HepG2 (cell line): ENCODE measurements around the gene PYGO2. TPM values are rescaled to one million over a fixed set of nuclear protein-coding genes. Genes with fewer than 3 reads are reported as not detected.

Experiments
- GABPA ChIP-seq, 2 experiments: IDR thresholded peaks; 2 replicates each; pipeline ENCODE4 v1.6.1; 2011 to 2016; ENCODE audit warnings: low read depth in 2 of 2, low read length in 1 of 2, missing biosample characterization in 1 of 2, missing genetic modification characterization in 1 of 2
- GATA4 ChIP-seq: sonication (generic); IDR thresholded peaks from 2 replicates; pipeline ENCODE4 v1.6.1; 2016; ENCODE audit warnings: antibody characterized with exemption, low read depth, borderline replicate concordance
- HMG20A ChIP-seq: IDR thresholded peaks from 2 replicates; pipeline ENCODE4 v1.6.1; 2016; ENCODE audit warnings: borderline replicate concordance
- HNRNPK ChIP-seq: fragments of 200-400 bp; formaldehyde crosslinking; IDR thresholded peaks from 2 replicates; pipeline ENCODE4 v1.6.1; 2018; ENCODE audit warnings: low read length, low read depth, moderate library complexity, mild to moderate bottlenecking; ENCODE audit not compliant: poor library complexity, severe bottlenecking
- MIER2 ChIP-seq: IDR thresholded peaks from 2 replicates; pipeline ENCODE4 v1.6.1; 2016; ENCODE audit warnings: missing biosample characterization, missing genetic modification reagents
- MTF2 ChIP-seq: sonication (generic); formaldehyde crosslinking; IDR thresholded peaks from 2 replicates; pipeline ENCODE4 v1.5.0; 2020; ENCODE audit warnings: missing genetic modification reagents, borderline replicate concordance
- NONO ChIP-seq, 2 experiments: fragments of 450-650 bp in 1 of 2; sonication (generic) in 1 of 2; formaldehyde crosslinking in 1 of 2; IDR thresholded peaks in 1 of 2; conservative IDR thresholded peaks in 1 of 2; 2 replicates each; pipeline versions ENCODE4 v1.6.1 to v1.8.0; 2017 to 2022; ENCODE audit warnings: mild to moderate bottlenecking in 1 of 2, missing genetic modification reagents in 1 of 2, moderate library complexity in 1 of 2
- NR3C1 ChIP-seq: sonication (generic); formaldehyde crosslinking; IDR thresholded peaks from 2 replicates; pipeline ENCODE4 v1.4.0; 2020; ENCODE audit warnings: missing genetic modification reagents
- PRMT3 ChIP-seq: sonication (generic); formaldehyde crosslinking; IDR thresholded peaks from 2 replicates; pipeline ENCODE4 v1.8.1; 2022; ENCODE audit warnings: low read depth, mild to moderate bottlenecking, moderate library complexity, missing genetic modification reagents, borderline replicate concordance
- RORA ChIP-seq: sonication (generic); formaldehyde crosslinking; IDR thresholded peaks from 2 replicates; pipeline ENCODE4 v1.5.0; 2020; ENCODE audit warnings: mild to moderate bottlenecking, missing genetic modification reagents, moderate library complexity
- SETDB1 ChIP-seq: sonication (generic); formaldehyde crosslinking; IDR thresholded peaks from 2 replicates; pipeline ENCODE4 v1.5.1; 2020; ENCODE audit warnings: missing genetic modification reagents, mild to moderate bottlenecking, borderline replicate concordance
- SNRNP70 ChIP-seq: fragments of 200-400 bp; formaldehyde crosslinking; IDR thresholded peaks from 2 replicates; pipeline ENCODE4 v1.6.1; 2017; ENCODE audit warnings: mild to moderate bottlenecking, low read depth, low read length, moderate library complexity
- SP140L ChIP-seq: sonication (generic); formaldehyde crosslinking; IDR thresholded peaks from 2 replicates; pipeline ENCODE4 v1.4.0; 2020; ENCODE audit warnings: missing genetic modification reagents, borderline replicate concordance
- ZFYVE20 ChIP-seq: sonication (generic); formaldehyde crosslinking; IDR thresholded peaks from 2 replicates; pipeline ENCODE4 v1.8.0; 2023; ENCODE audit warnings: low read depth, mild to moderate bottlenecking, moderate library complexity, missing genetic modification reagents, borderline replicate concordance
- ZMYM3 ChIP-seq: sonication (generic); formaldehyde crosslinking; IDR thresholded peaks from 2 replicates; pipeline ENCODE4 v1.5.1; 2020; ENCODE audit warnings: mild to moderate bottlenecking, missing genetic modification reagents
- ZNF367 ChIP-seq: sonication (generic); formaldehyde crosslinking; IDR thresholded peaks from 2 replicates; pipeline ENCODE4 v1.4.0; 2020; ENCODE audit warnings: missing genetic modification reagents, borderline replicate concordance
- ZNF674 ChIP-seq: sonication (generic); formaldehyde crosslinking; IDR thresholded peaks from 2 replicates; pipeline ENCODE4 v1.5.0; 2020; ENCODE audit warnings: low read depth, mild to moderate bottlenecking, missing genetic modification reagents
- ZSCAN22 ChIP-seq: sonication (generic); formaldehyde crosslinking; IDR thresholded peaks from 2 replicates; pipeline ENCODE4 v1.4.0; 2020; ENCODE audit warnings: mild to moderate bottlenecking, missing genetic modification reagents
- polyA plus RNA-seq, 8 experiments: library from polyadenylated mRNA; depleted of rRNA in 3 of 8; stranded (reverse) in 7 of 8; unstranded in 1 of 8; fragments of >200 nt; fragmentation: Illumina TruSeq in 4 of 8; extraction: Trizol in 4 of 8; gene quantifications; 2 replicates each; pipeline versions ENCODE4 v1.2.1 to v1.2.3, GENCODE V29; 2011 to 2016; ENCODE audit warnings: low read depth in 4 of 8, missing spikeins in 1 of 8, mixed read lengths in 1 of 8; ENCODE audit not compliant: insufficient read depth in 1 of 8
- total RNA-seq, 5 experiments: library from RNA; depleted of rRNA; stranded (reverse); fragments of >200 nt; fragmentation: Illumina TruSeq; extraction: Trizol; gene quantifications; 2 replicates each; pipeline ENCODE4 v1.2.3, GENCODE V29; 2016; ENCODE audit warnings: low read depth in 1 of 5
- TF ChIP-seq, protein P1 (sequence below): fragments of 450-650 bp; IDR thresholded peaks from 2 replicates; pipeline ENCODE4 v1.6.1; 2016
- TF ChIP-seq, protein P2 (sequence below): sonication (generic); formaldehyde crosslinking; IDR thresholded peaks from 2 replicates; pipeline ENCODE4 v1.4.0; 2020; ENCODE audit warnings: missing genetic modification reagents
- TF ChIP-seq, protein P3 (sequence below): sonication (generic); formaldehyde crosslinking; IDR thresholded peaks from 2 replicates; pipeline ENCODE4 v1.5.0; 2020; ENCODE audit warnings: missing genetic modification reagents
- TF ChIP-seq, protein P4 (sequence below): sonication (generic); formaldehyde crosslinking; IDR thresholded peaks from 2 replicates; pipeline ENCODE4 v1.4.0; 2020; ENCODE audit warnings: mild to moderate bottlenecking, missing genetic modification reagents

The PYGO2 gene
- total and polyA plus RNA-seq, 2 of the 13 experiments (the other 11 are each of a cell fraction or from before 2014, with no cell fraction given) = 20.3 to 21.8 TPM

DNA sequence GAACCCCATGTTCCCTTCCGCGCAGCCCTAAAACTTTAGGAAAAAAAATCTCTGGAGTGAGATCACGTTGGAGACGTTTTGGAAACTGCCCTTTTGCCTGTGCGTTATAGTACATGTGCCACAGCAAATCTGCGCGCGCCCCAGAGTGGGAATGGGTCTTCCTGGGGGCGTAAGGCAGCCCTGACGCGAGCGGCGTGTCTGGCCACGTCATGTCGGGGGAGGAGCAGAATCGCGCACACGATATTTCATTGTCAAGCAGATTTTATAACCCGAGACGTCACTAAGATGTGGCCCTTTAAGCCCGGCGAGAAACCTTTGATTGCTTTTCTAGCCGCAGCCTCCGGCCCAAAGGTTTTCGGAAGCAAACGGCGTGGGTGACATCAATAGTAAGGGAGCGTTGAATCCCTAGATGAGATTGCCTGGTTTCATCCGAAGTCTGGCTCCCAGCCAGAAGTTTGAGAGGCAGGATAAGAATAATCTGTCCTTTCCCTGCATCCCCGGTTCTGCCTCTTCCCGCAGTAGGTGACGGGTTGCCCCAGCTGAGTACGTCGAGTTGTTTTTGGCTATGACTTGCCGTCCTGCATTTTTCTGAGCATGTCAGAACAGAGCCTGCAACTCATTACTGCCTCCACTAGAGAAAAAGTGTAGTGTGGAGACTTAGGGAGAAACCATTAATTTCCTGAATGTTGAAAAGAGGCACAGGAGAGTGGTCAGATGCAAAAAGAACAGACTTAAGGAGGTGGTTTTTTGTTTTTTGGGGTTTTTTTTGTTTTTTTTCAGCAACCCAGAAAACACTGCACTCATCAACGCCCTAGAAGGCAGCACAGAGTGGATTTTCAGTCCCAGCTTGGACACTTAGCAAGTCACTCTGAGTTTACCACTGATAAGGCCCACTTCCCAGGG lies 24.2 kb downstream of the PYGO2 start (continued):
- no peak for TF ChIP-seq ZNF674
- TF ChIP-seq MTF2 = no peak
- TF ChIP-seq HNRNPK = no peak
- TF ChIP-seq ZSCAN22 (CRISPR knock-in tag) = no peak
- no peak for TF ChIP-seq GATA4
- TF ChIP-seq, protein P1, sequence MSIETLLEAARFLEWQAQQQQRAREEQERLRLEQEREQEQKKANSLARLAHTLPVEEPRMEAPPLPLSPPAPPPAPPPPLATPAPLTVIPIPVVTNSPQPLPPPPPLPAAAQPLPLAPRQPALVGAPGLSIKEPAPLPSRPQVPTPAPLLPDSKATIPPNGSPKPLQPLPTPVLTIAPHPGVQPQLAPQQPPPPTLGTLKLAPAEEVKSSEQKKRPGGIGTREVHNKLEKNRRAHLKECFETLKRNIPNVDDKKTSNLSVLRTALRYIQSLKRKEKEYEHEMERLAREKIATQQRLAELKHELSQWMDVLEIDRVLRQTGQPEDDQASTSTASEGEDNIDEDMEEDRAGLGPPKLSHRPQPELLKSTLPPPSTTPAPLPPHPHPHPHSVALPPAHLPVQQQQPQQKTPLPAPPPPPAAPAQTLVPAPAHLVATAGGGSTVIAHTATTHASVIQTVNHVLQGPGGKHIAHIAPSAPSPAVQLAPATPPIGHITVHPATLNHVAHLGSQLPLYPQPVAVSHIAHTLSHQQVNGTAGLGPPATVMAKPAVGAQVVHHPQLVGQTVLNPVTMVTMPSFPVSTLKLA = no peak
- TF ChIP-seq, protein P2, sequence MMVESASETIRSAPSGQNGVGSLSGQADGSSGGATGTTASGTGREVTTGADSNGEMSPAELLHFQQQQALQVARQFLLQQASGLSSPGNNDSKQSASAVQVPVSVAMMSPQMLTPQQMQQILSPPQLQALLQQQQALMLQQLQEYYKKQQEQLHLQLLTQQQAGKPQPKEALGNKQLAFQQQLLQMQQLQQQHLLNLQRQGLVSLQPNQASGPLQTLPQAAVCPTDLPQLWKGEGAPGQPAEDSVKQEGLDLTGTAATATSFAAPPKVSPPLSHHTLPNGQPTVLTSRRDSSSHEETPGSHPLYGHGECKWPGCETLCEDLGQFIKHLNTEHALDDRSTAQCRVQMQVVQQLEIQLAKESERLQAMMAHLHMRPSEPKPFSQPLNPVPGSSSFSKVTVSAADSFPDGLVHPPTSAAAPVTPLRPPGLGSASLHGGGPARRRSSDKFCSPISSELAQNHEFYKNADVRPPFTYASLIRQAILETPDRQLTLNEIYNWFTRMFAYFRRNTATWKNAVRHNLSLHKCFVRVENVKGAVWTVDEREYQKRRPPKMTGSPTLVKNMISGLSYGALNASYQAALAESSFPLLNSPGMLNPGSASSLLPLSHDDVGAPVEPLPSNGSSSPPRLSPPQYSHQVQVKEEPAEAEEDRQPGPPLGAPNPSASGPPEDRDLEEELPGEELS (CRISPR knock-in tag) = no peak
- TF ChIP-seq GABPA (IDR thresholded peaks at IDR 0.05; ENCODE audit: low read depth, low read length) = no peak
- TF ChIP-seq GABPA (CRISPR knock-in tag; IDR thresholded peaks at IDR 0.05; ENCODE audit: low read depth) = peak; percentile 32; the same call in 1 of the 2 replicates
- TF ChIP-seq PRMT3 (CRISPR knock-in tag) = no peak
- no peak for TF ChIP-seq NR3C1 (CRISPR knock-in tag)
- TF ChIP-seq MIER2 (CRISPR knock-in tag) = 0 out of 2 replicates have a peak, but pooled peaks have one; percentile 6
- no peak; the same call in 1 of the 2 replicates for TF ChIP-seq HMG20A (CRISPR knock-in tag)
- no peak for TF ChIP-seq ZMYM3 (CRISPR knock-in tag)
- TF ChIP-seq RORA (CRISPR knock-in tag) = no peak
- no peak for TF ChIP-seq SP140L (CRISPR knock-in tag)
- TF ChIP-seq ZFYVE20 (CRISPR knock-in tag) = no peak
- no peak for TF ChIP-seq ZNF367
- no peak for TF ChIP-seq SETDB1 (CRISPR knock-in tag)
- TF ChIP-seq, protein P3, sequence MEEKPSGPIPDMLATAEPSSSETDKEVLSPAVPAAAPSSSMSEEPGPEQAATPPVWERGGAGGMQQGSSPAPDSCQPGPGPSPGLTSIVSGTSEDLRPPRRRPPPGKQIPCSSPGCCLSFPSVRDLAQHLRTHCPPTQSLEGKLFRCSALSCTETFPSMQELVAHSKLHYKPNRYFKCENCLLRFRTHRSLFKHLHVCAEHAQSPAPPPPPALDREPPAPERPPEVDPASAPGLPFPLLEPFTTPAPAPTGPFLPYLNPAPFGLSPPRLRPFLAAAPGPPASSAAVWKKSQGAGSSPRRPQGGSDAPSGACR = no peak
- TF ChIP-seq, protein P4, sequence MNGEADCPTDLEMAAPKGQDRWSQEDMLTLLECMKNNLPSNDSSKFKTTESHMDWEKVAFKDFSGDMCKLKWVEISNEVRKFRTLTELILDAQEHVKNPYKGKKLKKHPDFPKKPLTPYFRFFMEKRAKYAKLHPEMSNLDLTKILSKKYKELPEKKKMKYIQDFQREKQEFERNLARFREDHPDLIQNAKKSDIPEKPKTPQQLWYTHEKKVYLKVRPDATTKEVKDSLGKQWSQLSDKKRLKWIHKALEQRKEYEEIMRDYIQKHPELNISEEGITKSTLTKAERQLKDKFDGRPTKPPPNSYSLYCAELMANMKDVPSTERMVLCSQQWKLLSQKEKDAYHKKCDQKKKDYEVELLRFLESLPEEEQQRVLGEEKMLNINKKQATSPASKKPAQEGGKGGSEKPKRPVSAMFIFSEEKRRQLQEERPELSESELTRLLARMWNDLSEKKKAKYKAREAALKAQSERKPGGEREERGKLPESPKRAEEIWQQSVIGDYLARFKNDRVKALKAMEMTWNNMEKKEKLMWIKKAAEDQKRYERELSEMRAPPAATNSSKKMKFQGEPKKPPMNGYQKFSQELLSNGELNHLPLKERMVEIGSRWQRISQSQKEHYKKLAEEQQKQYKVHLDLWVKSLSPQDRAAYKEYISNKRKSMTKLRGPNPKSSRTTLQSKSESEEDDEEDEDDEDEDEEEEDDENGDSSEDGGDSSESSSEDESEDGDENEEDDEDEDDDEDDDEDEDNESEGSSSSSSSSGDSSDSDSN = no peak
- no peak for TF ChIP-seq SNRNP70
- 0 out of 2 replicates have a peak, but pooled peaks have one; percentile 66 for TF ChIP-seq NONO (IDR thresholded peaks at IDR 0.05)
- TF ChIP-seq NONO (CRISPR knock-in tag; conservative IDR thresholded peaks at IDR 0.05) = no peak
